GM18505 (cell line): ENCODE results near the gene CCNJL.
"Not testable (repeated sequence)": the region's sequence is repeated elsewhere in the genome, so short reads cannot be mapped to it uniquely, and the experiment has no call there.

Experiments used
- ATAC-seq: cut with Tn5 transposase; IDR thresholded peaks from one replicate; pipeline ENCODE4 v1.9.1; 2021; ENCODE audit not compliant: unreplicated experiment
- POLR2A ChIP-seq: IDR thresholded peaks from 4 replicates; pipeline ENCODE4 v1.6.1; 2011; ENCODE audit warnings: borderline replicate concordance; ENCODE audit not compliant: insufficient read depth, insufficient read length; ENCODE audit errors: extremely low read depth

CCNJL gene

DNA sequence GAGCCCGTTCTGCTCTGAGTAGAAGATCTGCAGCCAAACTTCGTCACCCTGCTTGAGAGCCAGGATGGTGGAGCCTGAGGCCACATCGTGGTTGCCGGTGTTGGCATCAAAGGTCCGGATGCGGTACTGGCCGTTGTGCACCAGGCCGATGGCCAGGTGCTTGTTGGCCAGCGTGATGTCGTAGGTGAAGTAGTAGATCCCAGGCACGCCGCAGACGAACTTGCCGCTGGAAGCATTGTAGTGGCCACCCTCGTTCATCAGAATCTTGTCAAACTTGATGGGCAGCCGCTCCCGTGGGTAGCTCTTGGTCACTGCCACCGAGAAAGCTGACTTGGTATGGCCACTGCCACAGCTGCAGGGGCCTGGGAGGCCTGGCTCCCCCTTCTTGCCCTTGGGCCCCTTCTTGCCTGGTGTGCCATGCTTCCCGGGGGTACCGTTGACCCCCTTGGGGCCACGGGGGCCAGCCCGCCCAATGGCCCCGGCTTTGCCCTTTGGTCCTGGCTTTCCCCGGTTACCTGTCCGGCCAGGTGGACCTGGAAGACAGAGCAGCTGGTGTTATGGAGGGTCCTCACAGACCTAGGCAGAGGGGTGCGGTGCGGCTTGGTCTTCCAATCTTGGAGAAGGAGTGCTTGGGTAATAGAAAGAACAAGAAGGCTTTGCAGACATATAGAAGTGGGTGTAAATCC, 37.0 kb upstream of the CCNJL start:
- TF ChIP-seq POLR2A, result no peak
- no peak for ATAC-seq

DNA sequence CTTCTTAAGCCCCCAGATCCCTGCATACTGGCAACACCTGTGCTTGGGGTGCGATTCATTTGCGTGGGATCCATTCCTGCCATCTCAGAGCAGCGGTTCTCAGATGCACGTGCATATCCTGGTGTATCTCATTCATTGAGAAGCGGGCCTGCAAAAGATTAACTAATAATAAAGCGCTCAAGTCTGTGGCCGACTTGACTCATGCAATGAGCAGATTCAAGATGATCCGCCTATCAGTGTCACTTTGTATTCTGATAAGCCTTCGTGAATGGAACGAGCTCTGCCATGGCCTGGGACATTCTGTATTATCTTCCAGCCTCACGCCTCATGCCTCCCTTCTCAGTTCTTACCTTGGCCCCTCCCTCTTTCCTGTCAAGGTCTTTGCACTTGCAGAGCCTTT, 35.7 kb upstream of the CCNJL start:
- ATAC-seq, result no peak

DNA sequence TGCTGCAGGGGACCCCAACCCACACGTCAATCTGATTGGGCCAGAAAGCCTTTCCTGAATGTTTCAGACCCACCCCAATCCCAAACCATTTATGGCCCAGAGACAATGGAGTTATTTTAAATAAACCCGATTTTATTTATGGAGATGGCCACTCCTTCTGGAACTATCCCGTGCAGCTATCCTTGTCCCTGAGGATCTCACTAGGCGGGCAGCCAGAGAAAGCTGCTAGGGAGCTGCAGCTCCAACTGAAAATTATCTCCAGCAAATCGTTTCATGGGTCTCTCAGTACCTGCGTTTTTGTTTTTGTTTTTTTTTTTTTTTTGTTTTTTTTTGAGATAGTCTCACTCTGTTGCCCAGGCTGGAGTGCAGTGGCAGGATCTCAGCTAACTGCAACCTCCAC, 35.1 kb upstream of the CCNJL start:
- ATAC-seq, result no peak
- TF ChIP-seq POLR2A, result no peak

More for the DNA sequence above, 35.7 kb upstream of the CCNJL start:
- no peak for TF ChIP-seq POLR2A

DNA sequence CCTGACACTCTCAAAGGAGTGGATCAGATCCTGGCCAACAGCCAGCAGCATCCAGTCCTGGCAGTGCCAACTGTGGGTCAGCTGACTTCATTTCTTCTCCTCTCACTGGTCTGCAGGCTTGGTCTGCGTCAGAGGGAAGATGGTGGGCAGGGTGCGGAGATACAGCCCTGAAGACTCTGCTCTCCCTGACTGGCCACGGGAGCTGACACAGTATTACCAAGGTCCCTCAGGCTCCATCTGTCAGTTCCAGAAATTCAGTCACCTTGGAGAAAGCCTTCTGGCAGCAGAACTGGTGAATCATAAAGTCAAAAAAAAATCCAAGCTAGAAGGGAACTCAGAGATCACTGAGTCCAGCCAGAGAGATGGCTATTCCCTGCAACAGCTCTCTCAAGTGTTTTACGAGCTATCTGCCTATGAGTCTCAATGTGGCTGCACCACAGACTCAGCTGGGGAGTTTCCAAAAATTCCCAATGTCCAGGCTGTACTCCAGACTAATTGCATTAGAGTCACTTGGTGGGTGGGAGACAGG, 30.1 kb upstream of the CCNJL start:
- no peak for ATAC-seq
- no peak for TF ChIP-seq POLR2A

DNA sequence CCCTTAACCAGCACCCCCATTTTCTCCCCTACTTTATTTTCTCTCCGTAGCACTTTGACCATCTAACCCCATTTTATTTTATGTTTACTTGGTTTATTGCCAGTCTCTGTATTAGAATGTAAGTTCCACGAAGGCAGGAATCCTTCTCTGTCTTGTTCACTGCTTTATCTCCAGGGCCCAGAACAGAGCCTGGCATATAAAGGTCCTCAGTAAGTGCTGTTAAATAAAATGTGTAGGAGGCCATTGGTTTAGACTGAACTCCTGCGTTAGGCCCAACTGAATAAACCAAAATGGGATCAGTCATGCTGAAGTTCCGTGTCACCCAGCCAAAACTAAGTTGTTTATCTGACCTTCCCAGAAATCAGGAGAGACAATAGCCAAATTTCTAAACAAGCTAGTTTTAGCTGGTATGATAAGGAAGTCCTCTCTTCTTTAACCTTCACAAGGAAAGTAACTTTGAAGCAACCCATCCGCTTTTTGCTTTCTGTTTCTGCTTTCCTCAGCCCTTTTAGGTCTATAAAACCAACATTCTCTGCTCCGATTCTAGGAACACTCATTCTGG, 29.0 kb upstream of the CCNJL start:
- ATAC-seq, result no peak
- no peak for TF ChIP-seq POLR2A

DNA sequence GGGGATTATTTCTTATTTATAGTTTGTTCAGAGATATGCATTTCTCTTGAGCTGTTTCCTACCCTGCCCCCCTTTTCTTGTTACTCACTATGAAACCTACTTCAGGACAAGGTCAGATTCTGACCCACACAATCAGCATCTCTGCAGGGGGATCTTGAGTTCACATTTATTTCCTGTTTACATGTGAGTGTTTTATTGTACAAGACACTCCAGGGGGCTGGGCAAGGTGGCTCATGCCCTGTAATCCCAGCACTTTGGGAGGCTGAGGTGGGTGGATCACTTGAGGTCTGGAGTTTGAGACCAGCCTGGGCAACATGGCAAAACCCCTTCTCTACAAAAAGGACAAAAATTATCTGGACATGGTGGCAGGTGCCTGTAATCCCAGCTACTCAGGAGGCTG, 28.1 kb upstream of the CCNJL start:
- ATAC-seq, result not testable (repeated sequence)

DNA sequence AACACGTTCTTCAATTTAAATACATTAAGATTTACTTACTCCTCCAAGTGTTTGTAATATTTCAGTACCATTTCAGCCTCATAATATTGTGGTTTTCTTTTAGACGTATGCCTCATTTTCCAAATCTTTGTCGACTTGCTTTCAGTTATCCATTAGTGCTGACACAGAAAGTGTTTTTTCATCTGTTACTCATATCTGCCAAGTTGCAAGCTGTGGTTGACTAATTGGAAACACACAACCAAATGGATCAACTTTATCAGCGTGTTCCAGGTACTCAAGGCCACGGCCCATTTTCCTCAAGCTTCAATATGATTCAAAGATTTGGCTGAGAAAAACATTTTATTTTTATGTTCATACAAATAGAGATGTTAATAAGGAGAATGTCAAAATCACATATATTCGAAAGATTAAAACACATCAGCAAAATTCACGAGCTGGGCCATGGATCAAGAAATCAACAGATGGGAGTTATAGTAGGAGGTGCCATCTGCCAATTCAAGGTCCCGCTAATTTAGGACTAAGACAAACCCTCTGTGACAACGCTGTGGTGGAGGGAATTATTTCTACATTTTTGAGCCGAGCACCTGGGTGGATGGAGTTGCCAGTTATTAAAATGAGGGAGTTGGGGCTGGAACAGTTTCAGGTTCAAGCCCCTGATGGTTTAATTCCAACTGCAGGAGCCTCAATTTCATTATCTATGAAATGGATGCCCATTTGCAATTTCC, 27.2 kb upstream of the CCNJL start:
- ATAC-seq, result no peak
- no peak for TF ChIP-seq POLR2A

DNA sequence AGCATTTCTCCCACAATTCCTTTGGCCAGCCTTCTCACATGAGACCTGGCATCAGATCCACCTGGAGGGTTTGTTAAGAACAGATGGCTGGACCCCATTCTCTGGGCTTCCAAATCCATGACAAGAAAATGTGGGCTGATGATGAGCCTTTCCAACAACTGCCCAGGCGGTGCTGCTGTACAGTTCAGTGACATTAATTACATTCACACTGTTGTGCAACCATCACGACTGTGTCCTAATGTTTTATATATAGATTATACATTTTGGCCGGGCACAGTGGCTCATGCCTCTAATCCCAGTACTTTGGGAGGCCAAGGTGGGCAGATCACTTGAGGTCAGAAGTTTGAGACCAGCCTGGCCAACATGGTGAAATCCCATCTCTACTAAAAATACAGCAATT, 22.4 kb upstream of the CCNJL start:
- not testable (repeated sequence) for ATAC-seq

DNA sequence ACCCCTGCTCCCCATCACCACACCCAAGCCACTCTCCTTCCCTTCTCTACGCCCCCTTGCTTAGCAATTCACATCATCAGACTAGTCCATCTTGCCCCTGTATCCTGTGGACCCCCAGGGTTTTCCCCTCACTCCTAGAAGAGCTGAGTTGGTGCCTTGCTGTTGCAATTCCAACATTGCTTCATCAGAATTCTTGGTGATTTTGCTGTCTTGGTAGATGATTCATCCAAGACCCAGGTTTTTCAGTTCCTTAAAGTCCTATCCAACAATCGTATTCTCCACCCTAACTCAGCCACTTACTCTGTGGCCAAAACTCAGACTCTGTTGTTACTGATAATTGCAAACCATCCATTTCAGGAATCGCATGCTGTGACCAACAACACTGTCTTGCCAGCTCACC, 21.4 kb upstream of the CCNJL start:
- TF ChIP-seq POLR2A, result no peak
- no peak for ATAC-seq

DNA sequence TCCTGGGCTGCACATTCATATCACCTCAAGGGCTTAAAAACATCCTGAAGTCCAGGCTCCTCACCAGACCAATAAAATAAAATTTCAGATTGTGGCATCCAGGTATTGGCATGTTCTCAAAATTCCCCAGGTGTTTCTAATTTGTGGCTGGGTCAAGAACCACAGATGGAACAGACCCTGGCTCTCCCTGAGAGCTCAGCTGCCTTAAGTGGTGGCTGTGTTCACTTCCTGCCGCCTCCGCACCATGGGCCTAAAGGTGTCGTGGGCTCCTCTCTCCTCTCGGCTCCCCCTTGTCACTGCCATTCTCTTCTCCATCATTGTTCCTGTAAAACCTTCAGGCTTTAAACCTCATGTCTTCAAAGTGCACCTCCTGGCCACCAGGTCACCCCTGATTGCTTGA, 17.8 kb upstream of the CCNJL start:
- ATAC-seq, result no peak
- TF ChIP-seq POLR2A, result no peak

DNA sequence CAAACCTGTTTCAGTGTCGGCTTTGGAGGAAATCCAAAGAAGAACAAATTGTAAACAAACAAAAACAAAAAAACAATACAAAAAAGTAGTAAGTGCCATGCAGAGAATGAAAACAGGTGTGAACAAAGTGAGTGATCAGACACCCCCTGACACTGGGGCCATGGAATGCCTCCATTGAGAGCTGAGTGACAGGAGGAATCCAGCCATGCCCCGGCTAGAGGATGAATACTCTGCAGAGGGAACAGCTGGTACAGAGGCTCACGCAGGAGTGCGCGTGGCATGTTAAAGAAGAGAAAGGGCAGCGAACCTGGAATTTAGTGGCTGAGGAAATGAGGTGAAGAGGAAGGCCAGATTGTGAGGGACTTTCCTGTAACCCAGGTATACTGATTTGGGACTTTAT, 15.5 kb upstream of the CCNJL start:
- ATAC-seq, result no peak
- TF ChIP-seq POLR2A, result no peak

DNA sequence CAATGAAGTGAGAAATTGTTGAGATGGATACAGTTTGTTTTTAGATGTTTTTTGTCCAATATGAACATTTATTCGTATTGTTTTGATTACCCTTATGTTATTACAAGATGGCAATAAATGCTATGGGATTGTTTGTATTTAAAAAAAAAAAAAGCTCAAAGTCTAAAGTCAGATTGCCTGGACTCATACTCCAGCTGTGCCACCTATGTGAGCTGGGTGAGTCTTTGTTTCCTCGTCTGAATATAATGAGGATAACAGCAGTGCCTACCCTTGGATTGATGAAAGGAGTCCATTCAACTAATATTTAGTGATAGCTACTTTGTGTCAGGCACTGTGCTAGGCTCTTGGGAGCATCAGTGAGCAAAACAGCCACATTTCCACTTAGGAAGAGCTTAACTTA, 14.6 kb upstream of the CCNJL start:
- no peak for TF ChIP-seq POLR2A
- no peak for ATAC-seq

DNA sequence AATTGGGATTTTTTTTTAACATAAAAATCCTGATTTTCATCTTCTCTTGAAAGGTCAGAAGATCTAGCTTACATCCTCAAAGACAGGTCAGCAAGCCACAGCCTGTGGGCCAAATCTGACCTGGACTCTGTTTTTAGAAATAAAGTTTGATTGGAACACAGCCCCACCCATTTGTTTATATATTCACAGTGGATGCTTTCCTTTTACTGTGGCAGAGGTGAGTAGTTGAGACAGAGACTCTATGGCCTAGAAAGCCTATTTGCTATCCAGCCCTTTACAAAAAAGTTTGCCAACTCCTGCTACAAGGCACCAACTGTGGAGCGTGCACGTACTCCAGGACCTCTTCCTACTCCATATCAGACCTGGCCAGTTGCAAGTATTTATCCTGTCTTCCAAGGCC, 13.4 kb upstream of the CCNJL start:
- ATAC-seq, result no peak
- no peak for TF ChIP-seq POLR2A

DNA sequence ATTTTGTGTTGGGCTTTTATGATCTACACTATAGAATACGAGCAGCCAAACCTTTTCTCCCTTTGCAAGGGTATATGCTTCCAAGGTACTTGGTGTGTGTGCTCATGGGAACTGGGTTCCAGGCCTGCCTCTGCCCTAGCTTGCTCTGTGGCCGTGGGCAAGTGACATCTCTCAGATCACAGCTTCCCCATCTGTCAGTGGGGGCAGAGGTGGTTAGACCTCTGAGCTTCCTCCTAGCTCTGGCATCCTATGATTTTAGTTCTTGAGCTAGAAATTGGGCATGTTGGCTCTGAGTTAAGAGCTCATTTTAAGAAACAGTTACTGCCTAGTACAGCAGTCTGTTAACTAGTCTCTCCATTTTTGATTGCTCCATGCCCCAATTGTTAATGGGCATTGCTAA, 12.5 kb upstream of the CCNJL start:
- no peak for ATAC-seq
- TF ChIP-seq POLR2A, result no peak

DNA sequence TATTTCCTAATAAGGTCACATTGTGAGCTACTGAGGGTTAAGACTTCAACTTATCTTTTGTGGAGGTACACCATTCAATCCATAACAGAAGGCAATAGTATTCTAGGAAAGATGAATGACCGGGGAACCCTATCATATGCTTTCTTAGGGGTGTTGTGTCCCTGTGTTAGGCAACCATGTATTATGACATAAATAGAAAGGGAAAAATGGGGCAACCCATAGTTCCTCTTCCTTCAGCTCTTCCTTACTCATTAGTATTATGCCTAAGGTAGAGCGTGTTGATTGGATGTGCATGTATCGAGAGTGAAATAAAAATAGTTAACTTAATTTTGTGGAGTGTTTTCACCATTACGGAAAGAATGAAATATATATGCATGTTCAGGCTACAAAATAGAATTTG, 6.0 kb upstream of the CCNJL start:
- TF ChIP-seq POLR2A, result no peak
- ATAC-seq, result no peak

DNA sequence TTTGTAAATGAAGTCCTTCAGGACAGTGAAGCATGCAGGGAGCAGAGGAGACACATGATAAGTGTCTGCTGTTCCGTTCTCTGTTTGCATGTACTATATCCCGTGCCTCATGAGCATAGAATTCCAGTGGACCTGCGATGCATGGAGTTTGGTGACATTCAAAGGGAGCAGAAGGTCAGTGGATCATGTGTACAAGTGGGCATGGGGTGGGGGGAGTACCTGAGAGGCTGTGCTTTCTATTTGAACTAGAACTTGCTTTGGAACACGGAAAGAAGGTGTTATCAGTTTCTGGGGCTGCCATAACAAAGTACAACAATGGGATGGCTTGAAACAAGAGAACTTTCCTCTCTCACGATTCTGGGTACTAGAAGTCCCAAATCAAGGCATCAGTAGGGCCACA, 5.1 kb upstream of the CCNJL start:
- no peak for TF ChIP-seq POLR2A
- ATAC-seq, result no peak
